HG03175 (cell line): ENCODE data around the gene BRD9.
"Not testable (repeated sequence)": the region's sequence is repeated elsewhere in the genome, so short reads cannot be mapped to it uniquely, and the experiment has no call there.

Experiments
- ATAC-seq: cut with Tn5 transposase; IDR thresholded peaks from one replicate; pipeline ENCODE4 v1.9.1; 2021; ENCODE audit warnings: mild to moderate bottlenecking, moderate library complexity; ENCODE audit not compliant: unreplicated experiment

Gene BRD9

DNA sequence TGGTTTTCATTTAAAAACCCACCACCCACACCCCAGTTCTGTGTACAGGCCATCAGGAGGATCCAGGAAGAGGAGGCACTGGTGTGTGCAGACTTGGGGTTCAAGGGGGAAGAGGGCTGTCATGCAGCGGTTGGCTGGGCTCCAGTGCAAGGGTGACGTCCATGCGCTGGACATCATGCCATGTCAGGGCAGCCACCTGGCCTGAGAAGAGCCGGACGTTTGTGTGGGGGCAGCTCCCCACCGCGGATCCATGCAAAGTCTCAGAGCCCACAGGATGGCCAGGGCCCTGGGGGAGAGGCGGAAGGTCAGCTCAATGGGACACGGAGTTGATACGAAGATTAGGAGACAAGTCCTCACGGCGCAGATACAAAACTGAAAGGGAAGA is 11.1 kb downstream of the BRD9 start:
- ATAC-seq = no peak

DNA sequence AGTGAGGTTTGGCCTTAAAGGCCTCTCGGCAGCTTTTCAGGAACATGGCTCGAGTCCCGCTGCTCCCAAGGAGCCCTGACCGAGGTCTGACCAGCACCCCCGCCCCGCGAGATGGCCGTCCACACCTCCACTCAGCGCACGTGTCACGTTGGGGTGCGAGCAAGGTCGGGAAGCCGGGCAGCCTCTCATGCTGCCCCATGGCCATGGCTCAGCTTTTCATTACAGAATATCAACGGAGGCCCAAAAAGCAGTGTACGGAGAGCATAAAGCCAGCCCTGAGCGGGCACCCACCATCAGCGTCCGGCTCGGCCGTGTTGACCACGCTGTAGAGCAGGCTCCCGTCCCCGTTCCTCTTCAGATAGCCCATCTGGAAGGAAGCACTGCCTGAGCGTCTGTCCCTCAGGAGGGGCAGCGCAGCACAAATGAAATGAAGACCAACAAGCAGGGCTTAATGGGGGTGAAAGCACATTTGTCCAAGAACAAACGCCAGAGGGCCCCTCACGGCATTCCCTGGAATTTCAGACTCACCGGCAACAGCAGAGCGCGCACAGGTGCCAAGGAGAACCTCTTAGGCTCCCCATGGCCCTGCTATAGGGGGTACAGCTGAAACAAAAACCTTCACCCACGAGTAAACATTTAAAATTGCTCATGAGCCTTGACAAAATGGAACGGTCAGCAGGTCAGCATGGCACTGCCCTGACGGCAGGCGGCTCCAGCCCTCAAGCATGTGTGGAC is 11.6 kb downstream of the BRD9 start:
- no peak for ATAC-seq

- ATAC-seq = not testable (repeated sequence)
Measured at GRCh38 chr5:878677-879076, 13.9 kb downstream of the BRD9 start.

DNA sequence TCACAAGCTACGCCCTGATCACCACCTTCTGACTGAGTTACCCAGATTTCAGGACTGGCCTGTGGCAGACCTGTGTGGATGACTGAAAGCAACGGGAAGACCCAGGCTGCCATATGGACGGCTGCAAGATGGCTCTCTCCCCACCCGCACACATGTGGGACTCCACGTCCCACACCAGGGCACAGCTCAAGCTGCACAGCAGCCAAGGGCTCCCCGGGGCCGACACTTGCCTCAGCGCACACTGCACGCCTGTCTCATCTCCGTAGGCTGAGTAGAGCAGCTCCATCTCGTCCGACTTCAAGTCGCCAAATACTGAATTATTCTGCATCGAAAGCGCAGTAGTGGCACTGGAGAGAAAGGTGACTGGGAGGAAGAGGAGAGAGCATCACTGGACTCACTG is 14.5 kb downstream of the BRD9 start:
- no peak for ATAC-seq

- ATAC-seq = no peak
Measured at GRCh38 chr5:876398-877365, 15.9 kb downstream of the BRD9 start.

- ATAC-seq = no peak
Measured at GRCh38 chr5:875931-876330, 16.7 kb downstream of the BRD9 start.

DNA sequence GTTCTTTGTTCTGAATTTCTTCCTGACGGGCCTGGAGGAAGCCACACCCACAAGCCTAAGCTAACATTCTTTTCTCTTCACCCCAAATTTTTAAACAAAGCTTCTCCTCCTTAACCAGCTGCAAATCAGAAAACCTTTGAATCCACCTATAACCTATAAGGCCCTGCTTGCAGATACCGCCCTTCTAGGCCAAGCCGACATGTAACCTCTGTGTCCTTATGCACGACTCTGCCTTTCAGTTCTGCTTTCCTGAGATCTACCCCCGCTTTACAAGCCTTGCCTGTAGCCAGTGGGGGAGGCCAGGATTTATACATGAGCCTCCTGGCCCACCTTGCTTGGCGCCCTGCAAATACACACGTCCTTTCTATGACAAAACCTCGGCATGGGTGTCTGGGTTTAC is 19.3 kb downstream of the BRD9 start:
- ATAC-seq = no peak

DNA sequence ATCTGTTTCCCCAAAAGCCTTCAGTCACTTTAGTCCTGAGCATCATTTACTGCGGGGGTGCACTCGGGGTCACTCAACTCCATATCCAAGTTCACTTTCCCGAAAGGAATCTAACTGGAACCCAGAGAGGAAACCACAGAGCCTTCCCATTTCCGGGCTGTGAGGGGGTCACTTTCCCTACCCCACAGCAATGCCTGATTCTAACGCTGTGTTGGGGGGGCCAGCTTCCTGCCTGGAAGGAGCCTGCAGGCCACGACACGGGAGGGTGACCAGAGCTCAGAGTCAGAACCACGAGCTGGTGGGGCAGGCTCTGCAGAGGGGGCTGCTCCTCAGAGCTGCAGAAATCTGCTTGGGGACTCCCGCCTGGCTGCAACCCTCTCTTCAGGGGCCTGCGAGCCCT is 20.3 kb downstream of the BRD9 start:
- ATAC-seq = no peak

- ATAC-seq = no peak
Measured at GRCh38 chr5:871596-872298, 20.9 kb downstream of the BRD9 start.

- no peak for ATAC-seq
Measured at GRCh38 chr5:870956-871355, 21.6 kb downstream of the BRD9 start.

GRCh38 chr5:868428-869135 is 24.0 kb downstream of the BRD9 start:
- ATAC-seq = no peak

DNA sequence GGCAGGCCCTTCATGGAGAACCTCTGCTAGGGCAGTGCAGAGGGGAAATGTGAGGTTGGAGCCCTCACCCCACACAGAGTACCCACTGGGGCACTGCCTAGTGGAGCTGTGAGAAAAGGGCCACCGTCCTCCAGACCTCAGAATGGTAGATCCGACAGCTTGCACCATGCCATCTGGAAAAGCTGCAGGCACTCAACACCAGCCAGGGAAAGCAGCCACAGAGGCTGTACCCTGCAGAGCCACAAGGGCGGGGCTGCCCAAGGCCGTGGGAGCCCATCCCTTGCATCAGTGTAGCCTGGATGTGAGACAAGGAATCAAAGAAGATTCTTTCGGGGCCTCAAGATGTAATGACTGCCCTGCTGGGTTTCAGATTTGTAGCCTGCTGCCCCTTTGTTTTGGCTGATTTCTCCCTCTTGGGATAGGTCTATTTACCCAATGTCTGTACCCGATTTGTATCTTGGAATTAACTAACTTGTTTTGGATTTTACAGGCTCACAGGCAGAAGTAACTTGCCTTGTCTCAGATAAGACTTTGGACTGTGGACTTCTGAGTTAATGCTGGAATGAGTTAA is 25.2 kb downstream of the BRD9 start:
- no peak for ATAC-seq

GRCh38 chr5:865771-866170 is 26.8 kb downstream of the BRD9 start:
- no peak for ATAC-seq

GRCh38 chr5:865168-865521 is 27.5 kb downstream of the BRD9 start:
- no peak for ATAC-seq

- no peak for ATAC-seq
Measured at GRCh38 chr5:864492-865167, 28.0 kb downstream of the BRD9 start.

- no peak for ATAC-seq
Measured at GRCh38 chr5:863244-863805, 29.3 kb downstream of the BRD9 start.

DNA sequence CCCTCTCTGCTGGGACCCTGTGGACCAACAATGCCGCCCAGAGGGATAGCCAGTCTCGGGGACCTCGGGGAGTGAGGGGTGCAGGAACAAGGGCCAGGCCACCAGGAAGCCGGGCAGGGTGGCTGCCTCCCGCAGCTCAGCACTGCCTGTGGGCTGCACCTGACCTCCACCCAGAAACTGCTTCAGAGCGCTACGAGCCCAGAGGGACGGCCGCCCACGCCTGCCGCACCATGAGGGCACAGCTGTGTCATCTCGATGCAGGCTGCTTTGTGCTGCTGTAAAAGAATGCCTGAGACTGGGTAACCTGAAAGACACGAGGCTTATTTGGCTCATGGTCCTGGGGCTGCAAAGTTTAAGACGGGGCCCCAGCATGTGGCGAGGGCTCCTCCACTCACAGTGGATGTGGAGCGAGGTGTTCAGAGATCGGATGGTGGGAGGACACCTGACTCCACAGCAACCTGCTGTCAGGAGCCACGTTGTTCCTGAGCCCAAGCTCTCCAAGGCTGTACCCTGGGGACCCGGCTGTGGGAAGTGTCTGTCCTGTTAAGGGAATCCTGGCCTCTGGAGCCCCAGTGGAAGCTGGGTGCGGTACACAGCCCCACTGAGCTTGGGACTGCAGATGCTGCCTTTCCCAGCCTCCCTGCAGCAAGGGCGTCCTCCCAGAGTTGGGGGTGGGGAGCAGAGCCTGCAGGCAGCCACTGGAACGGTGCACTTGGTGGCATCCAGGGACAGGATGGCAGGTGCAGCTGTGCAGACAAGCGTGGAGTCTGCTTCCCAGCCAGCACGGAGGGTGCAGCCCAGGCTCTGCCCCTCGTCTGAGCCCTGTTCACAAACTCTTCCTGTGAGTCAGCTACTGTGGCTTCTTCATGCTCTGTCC is 30.0 kb downstream of the BRD9 start:
- no peak for ATAC-seq

GRCh38 chr5:861442-862366 is 30.9 kb downstream of the BRD9 start:
- ATAC-seq = no peak
